GM06990 (cell line): ENCODE results near the gene BCAR1.

Experiments
- DNase-seq: peaks from one replicate; pipeline ENCODE4 v3.0.0-alpha.2; 2011; ENCODE audit not compliant: insufficient read length; ENCODE audit errors: extremely low read depth
- H3K27me3 ChIP-seq: replicated peaks from 2 replicates; pipeline ENCODE4 v1.6.0; 2011; ENCODE audit warnings: low read length; ENCODE audit not compliant: control insufficient read depth, insufficient read depth
- H3K36me3 ChIP-seq: 2 replicates; pipeline ENCODE4 v1.5.1; 2011; ENCODE audit warnings: low read length; ENCODE audit not compliant: control insufficient read depth, insufficient read depth
- H3K4me3 ChIP-seq: replicated peaks from 2 replicates; pipeline ENCODE4 v1.5.1; 2011; ENCODE audit warnings: low read depth, mild to moderate bottlenecking, control low read depth, low read length
- CTCF ChIP-seq: IDR thresholded peaks from 2 replicates; pipeline ENCODE4 v1.5.1; 2011; ENCODE audit warnings: low read length, control low read depth, mild to moderate bottlenecking, inconsistent platforms; ENCODE audit not compliant: insufficient read depth, poor library complexity, severe bottlenecking

Gene BCAR1

GRCh38 chr16:75195811-75196790 lies 55.3 kb downstream of the BCAR1 start:
- no peak for DNase-seq
- Histone ChIP-seq H3K4me3 (no peak overlapping the region), H3K27me3 (no peaks in the 10 kb centered on the region; the same call in 1 of the 2 replicates), H3K36me3 (no peaks in the 10 kb centered on the region)
- no peak for TF ChIP-seq CTCF

- no peak for TF ChIP-seq CTCF
- no peak overlapping the region for H3K4me3 ChIP-seq
- H3K27me3 ChIP-seq = no peaks in the 10 kb centered on the region; the same call in none of the 2 replicates
- no peak for DNase-seq
- H3K36me3 ChIP-seq = no peaks in the 10 kb centered on the region
These were observed 57.5 kb downstream of the BCAR1 start for GRCh38 chr16:75193730-75194444.

GRCh38 chr16:75193265-75193650 lies 58.2 kb downstream of the BCAR1 start:
- no peaks in the 10 kb centered on the region for H3K36me3 ChIP-seq
- TF ChIP-seq CTCF = no peak
- no peak for DNase-seq
- H3K27me3 ChIP-seq = no peaks in the 10 kb centered on the region; the same call in none of the 2 replicates
- H3K4me3 ChIP-seq = no peak overlapping the region

GRCh38 chr16:75192606-75193264 lies 58.7 kb downstream of the BCAR1 start:
- H3K4me3 ChIP-seq = no peak overlapping the region
- no peak for TF ChIP-seq CTCF
- no peaks in the 10 kb centered on the region for H3K36me3 ChIP-seq
- no peak for DNase-seq
- no peaks in the 10 kb centered on the region; the same call in none of the 2 replicates for H3K27me3 ChIP-seq

GRCh38 chr16:75189638-75190245 lies 61.7 kb downstream of the BCAR1 start:
- Histone ChIP-seq H3K36me3 (no peaks in the 10 kb centered on the region), H3K27me3 (no peaks in the 10 kb centered on the region; the same call in 1 of the 2 replicates), H3K4me3 (no peak overlapping the region)
- no peak for TF ChIP-seq CTCF
- no peak for DNase-seq
